Psoas muscle (tissue), 8 donors: ENCODE results near the gene ACAP3. TPM values are rescaled to one million over a fixed set of nuclear protein-coding genes. Genes with fewer than 3 reads are reported as not detected.

ENCODE experiments used
- ATAC-seq, 4 donors: fragments of 200-7000 bp; cut with Tn5 transposase; one replicate each; pipeline ENCODE4 v1.9.1; 2020; ENCODE audit warnings: moderate library complexity in 3 of 4, mild to moderate bottlenecking in 2 of 4
- DNase-seq, 2 donors: peaks; one replicate each; pipeline ENCODE4 v3.0.0-alpha.2; 2020
- H3K27ac ChIP-seq: fragments of 200-600 bp; one replicate; pipeline ENCODE4 v1.8.0; 2022
- H3K27me3 ChIP-seq, 3 donors: fragments of 200-600 bp in 1 of 3; one replicate each; pipeline versions ENCODE4 v1.6.1 to v1.8.0; 2013 to 2022; ENCODE audit warnings: low read length in 2 of 3, mild to moderate bottlenecking in 2 of 3, moderate library complexity in 1 of 3; ENCODE audit not compliant: insufficient read depth in 3 of 3
- H3K36me3 ChIP-seq, 2 donors: fragments of 200-600 bp in 1 of 2; one replicate each; pipeline versions ENCODE4 v1.6.1 to v1.8.0; 2013 to 2022; ENCODE audit warnings: low read depth in 1 of 2, mild to moderate bottlenecking in 1 of 2, moderate library complexity in 1 of 2; ENCODE audit not compliant: insufficient read depth in 1 of 2
- H3K4me1 ChIP-seq: fragments of 200-600 bp; one replicate; pipeline ENCODE4 v1.8.0; 2022
- H3K4me3 ChIP-seq: fragments of 200-600 bp; one replicate; pipeline ENCODE4 v1.8.0; 2022; ENCODE audit warnings: mild to moderate bottlenecking
- H3K9me3 ChIP-seq: fragments of 200-600 bp; one replicate; pipeline ENCODE4 v1.8.0; 2022
- CTCF ChIP-seq: fragments of 200-600 bp; IDR thresholded peaks from one replicate; pipeline ENCODE4 v1.8.0; 2022; ENCODE audit warnings: antibody characterized with exemption
- WGBS, 3 donors: extraction: QIAGEN DNeasy Blood & Tissue Kit; methylation state at CpG; one replicate each; pipeline versions ENCODE4 v1.1.6 to v1.1.7; 2013; 5-methylcytosine and 5-hydroxymethylcytosine counted together
- intact Hi-C, 2 donors: fragments of 100-400 bp; cut with DNase I; formaldehyde crosslinking; loops; one replicate each; pipeline versions ENCODE4 v1.11.0 to v1.14.2; 2022
- polyA plus RNA-seq, 3 donors: library from polyadenylated mRNA; stranded (reverse); fragments of 200-250 nt; gene quantifications; one replicate each; pipeline ENCODE4 v1.2.3, GENCODE V29; 2013
- total RNA-seq, 4 donors: library from RNA; stranded (reverse); fragmentation: NEBNext Ultra II Directional in 2 of 4; extraction: Animal tissue kit (Norgen Biotek cat#: 25700) in 2 of 4; gene quantifications; one replicate each; pipeline versions ENCODE4 v1.2.1 to v1.2.4, GENCODE V29; 2021 to 2023
- donor health status: healthy with polysubstance abuse.
- donor health status: DM: no; HTN: no; CAD: no; lungs with moderate emphysema.
- donor health status: Bipolar disorder and iron deficiency.
- donor health status: healthy.
- donor health status: DM: yes; HTN: yes; CAD: no.
- donor health status: DM: no; HTN: no; CAD: no.
- donor health status: DM: no; HTN: no; CAD: no.
- donor health status: DM: yes; HTN: yes; CAD: no.

ACAP3 gene
- total and polyA plus RNA-seq, 7 donors: 14.7 to 32.0 (median 23.7) TPM

- Histone ChIP-seq H3K9me3 (no peaks in the 10 kb centered on the region), H3K27me3 (peaks cover 0 to 18% (median 0%) of the 10 kb centered on the region in 3 donors), H3K4me3 (peak overlapping the region; percentile 25), H3K4me1 (peaks cover 24% of the 10 kb centered on the region), H3K27ac (peak overlapping the region; percentile 60), H3K36me3 (peaks cover 0 to 4% of the 10 kb centered on the region in 2 donors)
- 35 to 60% (median 36%) methylated on average over 24 to 29 of the region's 29 CpGs for WGBS, 3 donors
- intact Hi-C loops: no loop called here
- peak; percentile 71 to 81 for DNase-seq
- TF ChIP-seq CTCF: no peak
- ATAC-seq: peak in 1 of 4 donors; percentile 2
Observed at GRCh38 chr1:1351511-1352427, 44.0 kb upstream of the ACAP3 start.

GRCh38 chr1:1349256-1350012 lies 41.7 kb upstream of the ACAP3 start, which contains the start of gene DVL1:
DVL1 (minus strand) TSS chr1:1349418; CDS start chr1:1349065, 353 bp downstream.
- intact Hi-C loops: loop anchor here in 1 of 2 donors (2.0 to 5.0 kb wide), 3 partner anchors 23 to 77 kb away; partner anchors contain the start of genes ACAP3, PUSL1 and UBE2J2
- H3K4me1 ChIP-seq: peaks cover 46% of the 10 kb centered on the region
- H3K27me3 ChIP-seq: peaks cover 0 to 4% (median 0%) of the 10 kb centered on the region in 3 donors

GRCh38 chr1:1348420-1349255 lies 40.9 kb upstream of the ACAP3 start:
- no peak for TF ChIP-seq CTCF
- 0 to 3% (median 1%) methylated on average over 33 to 109 of the region's 109 CpGs for WGBS, 3 donors
- no peak for ATAC-seq

More at GRCh38 chr1:1349256-1350012, 41.7 kb upstream of the ACAP3 start, which contains the start of gene DVL1:
- DNase-seq (peak; percentile 78 to 88), ATAC-seq (peak; percentile 22 to 40 (median 32))
- H3K36me3 ChIP-seq: peaks cover 0 to 4% of the 10 kb centered on the region in 2 donors
- WGBS, 3 donors: 0 to 1% (median 1%) methylated on average over 44 to 117 of the region's 122 CpGs
- peak within 1 kb of the TSS; percentile 97 for H3K27ac ChIP-seq
- TF ChIP-seq CTCF: peak; percentile 42
- peak within 1 kb of the TSS; percentile 83 for H3K4me3 ChIP-seq
- H3K9me3 ChIP-seq: no peaks in the 10 kb centered on the region

More at GRCh38 chr1:1348420-1349255, 40.9 kb upstream of the ACAP3 start:
- Histone ChIP-seq H3K27me3 (no peaks in the 10 kb centered on the region), H3K36me3 (no peaks in the 10 kb centered on the region), H3K4me3 (peak overlapping the region; percentile 73), H3K27ac (peak overlapping the region; percentile 97), H3K4me1 (peaks cover 53% of the 10 kb centered on the region), H3K9me3 (no peaks in the 10 kb centered on the region)
- no peak for DNase-seq
- intact Hi-C loops: loop anchor here in 1 of 2 donors (2.0 to 5.0 kb wide), 3 partner anchors 24 to 76 kb away; partner anchors contain the start of genes ACAP3, PUSL1 and UBE2J2
